ENCODE results near the gene OCIAD2. TPM values are rescaled to one million over a fixed set of nuclear protein-coding genes. Genes with fewer than 3 reads are reported as not detected.

Gene OCIAD2
- total RNA-seq (2021) = 133 and 136 TPM in 2 replicates
- Bru-seq, nascent RNA = percentile 86 among the genes with signal in this experiment
- percentile 76 among the genes with signal in this experiment for BruChase-seq, experiment 1, labeled RNA remaining after a 2-hour chase
- percentile 76 among the genes with signal in this experiment for BruChase-seq, experiment 2, labeled RNA remaining after a 6-hour chase
- long read RNA-seq, transcript OCIAD2-204 (6 exons, 812 nt) = minor isoform, 43 of 543 reads
- long read RNA-seq, transcript OCIAD2-201 (6 exons, 636 nt) = minor isoform, 9 of 543 reads
- long read RNA-seq, transcript OCIAD2-205 (7 exons, 1,163 nt) = major isoform, 458 of 543 reads
- long read RNA-seq, partial matches to known transcripts = 10 of 543 reads
- long read RNA-seq, other reads (novel, unspliced or antisense) = 18 of 543 reads

- Histone ChIP-seq H3K9me2 (ENCODE audit: insufficient read depth) (no peaks in the 10 kb centered on the region), H3K79me2 (ENCODE audit: low read depth) (peaks cover 26% of the 10 kb centered on the region), H3F3A (ENCODE audit: insufficient read depth, low read depth) (peaks cover 10% of the 10 kb centered on the region; the same call in 1 of the 2 replicates), H3K27ac (peak within 1 kb of the TSS; percentile 20; the same call in 1 of the 2 replicates), H3K4me3 (peak within 1 kb of the TSS; percentile 90), H3K4me2 (peak within 1 kb of the TSS; percentile 86), H4K20me1 (ENCODE audit: insufficient read depth) (0 out of 2 replicates have a peak, but pooled peaks cover 5% of the 10 kb centered on the region), H3K9me3 (ENCODE audit: insufficient read depth, low read depth) (0 out of 2 replicates have a peak, but pooled peaks cover 6% of the 10 kb centered on the region), H3K4me1 (replicated peaks; ENCODE audit: insufficient read depth) (peaks cover 34% of the 10 kb centered on the region), H2AFZ (peak within 1 kb of the TSS; percentile 92), H3K27me3 (ENCODE audit: insufficient read depth, low read depth) (no peaks in the 10 kb centered on the region), H3K36me3 (ENCODE audit: low read depth) (peaks cover 27% of the 10 kb centered on the region)
- TF ChIP-seq CTCF (conservative IDR thresholded peaks at IDR 0.05) (no peak; the same call in 1 of the 2 replicates), EZH2 (IDR thresholded peaks at IDR 0.05; ENCODE audit: low read depth) (no peak)
- peak; percentile 71 to 80 for DNase-seq
- intact Hi-C loops (cut with micrococcal nuclease; ENCODE audit: unreplicated experiment) = loop anchor here (1.0 to 10.0 kb wide), 3 partner anchors 52 to 124 kb away; partner anchors contain the start of gene FRYL
- POLR2A ChIA-PET (ENCODE audit: unreplicated experiment) = interaction anchor here (0.5 kb wide), 1 partner anchor 328 kb away, joined by 4 read pairs; no protein-coding TSS in a partner anchor
- CTCF ChIA-PET = interaction anchor here (0.6 to 1.0 kb wide), 4 partner anchors 28 to 430 kb away, joined by 3 to 17 read pairs (median 6); no protein-coding TSS in a partner anchor
- BruUV-seq (replicated peaks) = TSS peak; percentile 98
Observed at GRCh38 chr4:48906206-48907173, at the start of gene OCIAD2. Gene OCIAD2 (minus strand): TSS chr4:48906774. CDS start chr4:48904549, 2,225 bp downstream.

GRCh38 chr4:48954314-48954713 is 47.7 kb upstream of the OCIAD2 start:
- TF ChIP-seq CTCF (conservative IDR thresholded peaks at IDR 0.05) (no peak), EZH2 (IDR thresholded peaks at IDR 0.05; ENCODE audit: low read depth) (no peak)
- intact Hi-C loops (cut with micrococcal nuclease; ENCODE audit: unreplicated experiment) = loop anchor here (2.0 kb wide), 2 partner anchors 46 to 256 kb away; no protein-coding TSS in a partner anchor
- H3F3A ChIP-seq (ENCODE audit: insufficient read depth, low read depth) = peaks cover 23% of the 10 kb centered on the region
- no peaks in the 10 kb centered on the region for H3K79me2 ChIP-seq (ENCODE audit: low read depth)
- peak overlapping the region; percentile 85 for H3K27ac ChIP-seq
- H3K9me2 ChIP-seq (ENCODE audit: insufficient read depth) = no peaks in the 10 kb centered on the region
- H4K20me1 ChIP-seq (ENCODE audit: insufficient read depth) = no peaks in the 10 kb centered on the region
- no peaks in the 10 kb centered on the region for H3K27me3 ChIP-seq (ENCODE audit: insufficient read depth, low read depth)
- H3K36me3 ChIP-seq (ENCODE audit: low read depth) = no peaks in the 10 kb centered on the region
- ChIA-PET CTCF (no interaction called here), POLR2A (ENCODE audit: unreplicated experiment) (interaction anchor here (0.5 kb wide), 1 partner anchor 10 kb away, joined by 3 read pairs; no protein-coding TSS in a partner anchor)
- no peaks in the 10 kb centered on the region for H3K9me3 ChIP-seq (ENCODE audit: insufficient read depth, low read depth)
- DNase-seq = no peak
- H3K4me3 ChIP-seq = peak overlapping the region; percentile 9; the same call in 1 of the 2 replicates
- H3K4me2 ChIP-seq = peak overlapping the region; percentile 71
- BruUV-seq (replicated peaks) = no TSS peak
- H3K4me1 ChIP-seq (replicated peaks; ENCODE audit: insufficient read depth) = peaks cover 33% of the 10 kb centered on the region
- peak overlapping the region; percentile 66 for H2AFZ ChIP-seq

All from PC-9 (cell line).